ENCODE data around the gene CARD19.

Gene CARD19

DNA sequence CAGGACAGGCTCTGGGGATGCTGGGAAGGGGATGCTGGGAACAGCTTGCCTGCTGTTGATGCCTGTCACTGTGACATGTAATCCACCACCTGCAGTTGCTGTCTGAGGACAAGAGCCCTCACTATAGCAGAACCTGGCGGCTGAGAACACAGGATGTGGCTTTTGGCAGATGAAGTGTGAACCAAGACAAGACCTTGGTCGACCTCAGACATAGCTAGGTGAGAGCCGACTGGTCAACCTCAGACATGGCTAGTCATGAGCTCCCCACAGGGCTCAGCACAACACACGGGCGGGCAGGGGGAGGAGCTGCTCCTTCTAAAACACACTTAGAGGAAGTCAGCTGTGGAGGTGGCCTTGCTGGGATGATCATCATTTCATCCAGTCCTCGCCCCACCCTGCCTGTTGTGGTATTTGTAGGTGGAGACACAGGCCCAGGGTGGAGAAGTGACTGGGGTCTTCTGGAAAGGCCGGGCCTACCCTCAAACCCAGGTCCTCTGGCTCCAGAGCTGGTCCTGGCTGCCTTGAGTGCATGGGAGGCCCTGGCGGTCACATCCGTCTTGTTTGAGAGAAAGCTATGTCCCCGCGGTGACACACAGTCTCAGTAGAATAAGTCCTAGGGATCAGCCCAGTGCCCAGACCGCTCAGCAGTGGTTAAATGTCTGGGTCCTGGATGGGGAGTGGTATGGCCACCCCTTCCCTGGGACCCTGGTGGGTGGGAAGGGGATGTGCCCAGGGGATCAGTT, 31.5 kb upstream of the CARD19 start:
- DNase-seq, result no peak

DNA sequence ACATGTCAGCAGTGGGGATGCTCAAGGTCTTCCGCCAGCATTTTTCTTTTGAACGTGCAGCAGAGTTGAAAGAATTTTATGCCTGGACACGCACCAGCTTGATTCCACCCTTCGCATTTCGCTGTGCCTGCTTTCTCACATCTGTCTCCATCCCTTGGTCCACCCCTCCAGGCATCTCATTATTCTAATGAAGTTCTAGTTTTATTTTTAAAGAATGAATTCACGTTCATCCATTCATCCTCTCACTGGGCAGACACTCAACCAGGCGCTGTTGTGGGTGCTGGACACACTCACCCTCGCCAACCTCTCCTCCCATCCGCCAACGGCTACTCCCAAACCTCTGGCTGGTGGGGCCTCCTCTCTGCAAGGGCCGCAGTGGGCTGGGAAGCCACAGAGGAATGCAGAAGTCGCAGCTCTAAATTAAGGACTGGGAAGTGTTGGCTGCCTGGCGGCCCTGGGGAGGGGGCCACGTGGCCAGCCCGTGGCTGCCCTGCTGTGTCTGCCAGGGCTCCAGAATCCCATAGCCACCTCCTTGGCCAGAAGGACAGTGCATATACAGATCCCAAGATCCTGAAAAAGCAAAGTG, 30.8 kb upstream of the CARD19 start:
- DNase-seq, result no peak

DNA sequence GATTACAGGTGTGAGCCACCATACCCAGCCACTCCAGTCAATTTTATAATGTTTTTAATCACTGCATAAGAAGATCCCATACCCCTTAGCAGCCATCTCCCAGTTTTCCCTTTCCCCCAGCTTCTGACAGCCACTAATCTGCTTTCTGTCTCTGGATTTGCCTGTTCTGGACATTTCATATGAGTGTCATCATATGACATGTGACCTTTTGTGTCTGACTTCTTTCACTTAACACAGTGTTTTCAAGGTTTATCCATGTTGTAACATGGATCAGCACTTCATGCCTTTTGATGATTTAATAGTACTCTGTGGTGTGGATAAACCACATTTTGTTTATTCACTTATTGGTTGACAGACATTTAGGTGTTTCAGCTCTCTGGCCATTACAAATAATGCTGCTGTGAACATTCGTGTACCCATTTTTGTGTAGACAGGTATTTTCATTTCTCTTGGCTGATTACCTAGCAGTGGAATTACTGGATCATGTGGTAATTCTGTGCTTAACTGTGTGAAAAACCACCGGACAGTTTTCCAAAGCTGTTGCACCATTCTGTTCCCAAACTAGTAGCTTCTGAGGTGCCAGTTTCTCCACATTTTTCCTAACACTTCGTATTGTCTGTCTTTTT, 28.9 kb upstream of the CARD19 start:
- no peak for DNase-seq

DNA sequence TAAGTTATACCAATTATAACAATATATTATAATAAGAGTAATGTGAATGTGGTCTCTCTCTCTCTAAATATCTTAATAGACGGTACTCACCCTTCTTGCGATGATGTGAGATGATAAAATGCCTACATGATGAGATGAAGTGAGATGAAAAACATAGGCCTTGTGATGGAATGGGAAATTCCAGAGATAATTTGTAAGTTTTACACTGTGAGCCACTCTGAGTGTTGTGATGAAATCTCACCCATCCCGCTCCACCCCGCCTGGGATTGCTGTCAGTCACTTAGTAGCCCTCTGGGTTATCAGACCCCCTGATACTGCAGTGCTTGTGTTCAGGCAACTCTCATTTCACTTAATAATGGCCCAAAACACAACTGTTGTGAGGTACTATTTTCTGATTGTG, 27.1 kb upstream of the CARD19 start:
- DNase-seq, result no peak

DNA sequence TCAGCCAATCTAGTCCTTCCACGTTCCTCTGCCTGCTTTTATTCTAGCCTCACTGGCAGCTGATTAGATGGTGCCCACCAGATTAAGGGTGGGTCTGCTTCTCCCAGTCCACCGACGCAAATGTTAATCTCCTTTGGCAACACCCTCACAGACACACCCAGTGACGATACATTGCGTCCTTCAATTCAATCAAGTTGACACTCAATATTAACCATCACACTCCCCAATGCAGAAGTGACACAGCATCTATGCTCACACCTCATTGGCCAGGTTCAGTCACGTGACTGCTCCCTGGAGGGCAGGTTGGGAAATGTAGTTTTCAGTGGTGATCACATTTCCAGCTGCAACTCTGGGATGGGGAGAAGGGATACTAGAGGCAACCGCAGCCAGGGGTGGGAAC, 24.6 kb upstream of the CARD19 start:
- DNase-seq, result no peak

DNA sequence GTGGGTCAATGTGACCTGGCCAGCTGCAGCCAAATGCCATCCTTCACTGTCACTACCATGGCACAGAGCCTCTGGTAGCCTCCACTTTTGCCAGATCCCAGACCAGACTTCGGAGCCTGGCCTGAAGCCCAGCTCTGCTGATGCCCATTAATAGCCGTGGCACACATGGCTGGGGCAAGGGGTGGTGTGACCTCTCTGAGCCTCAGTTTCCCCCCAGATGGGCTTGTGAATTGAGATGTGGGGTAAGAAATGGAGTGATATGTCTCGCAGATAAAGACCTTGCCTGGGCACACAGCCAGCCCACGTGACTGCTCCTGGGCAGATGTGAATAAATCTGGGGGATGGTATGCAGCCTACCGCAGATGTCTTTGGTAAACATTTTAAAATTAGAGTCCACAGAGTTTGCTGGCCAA, 23.6 kb upstream of the CARD19 start:
- no peak for DNase-seq

DNA sequence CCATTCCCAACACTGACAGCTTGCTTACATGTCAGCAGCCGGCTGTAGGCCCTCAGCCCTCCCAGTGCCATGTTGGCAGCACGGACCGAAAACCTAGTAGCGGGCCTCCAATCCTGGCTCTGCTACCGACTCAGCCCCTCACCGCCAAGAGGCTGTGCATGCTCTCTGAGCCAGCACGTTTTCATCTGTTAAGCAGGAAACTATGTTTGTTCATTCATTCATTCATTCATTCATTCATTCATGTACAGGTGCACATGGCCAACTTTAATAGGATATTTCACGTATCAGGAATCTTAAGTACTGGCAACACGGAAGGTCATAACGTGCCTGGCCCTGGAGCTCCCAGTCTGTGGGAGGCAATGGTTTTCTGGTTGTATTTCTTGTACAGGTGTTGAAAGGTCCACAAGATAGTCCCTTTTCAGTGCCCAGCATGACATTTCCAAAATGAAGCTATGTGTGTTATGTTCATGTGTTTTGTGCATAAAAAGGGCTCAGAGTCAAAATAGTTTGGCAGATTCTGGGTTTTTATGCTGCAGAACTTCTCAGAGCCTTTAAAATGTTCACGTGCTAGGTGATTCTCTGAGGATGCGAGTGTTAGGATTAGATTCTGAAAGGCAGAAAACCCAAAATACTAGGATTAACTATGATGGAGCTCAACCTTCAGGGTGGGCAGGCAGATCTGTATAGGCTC, 19.8 kb upstream of the CARD19 start:
- DNase-seq, result no peak

DNA sequence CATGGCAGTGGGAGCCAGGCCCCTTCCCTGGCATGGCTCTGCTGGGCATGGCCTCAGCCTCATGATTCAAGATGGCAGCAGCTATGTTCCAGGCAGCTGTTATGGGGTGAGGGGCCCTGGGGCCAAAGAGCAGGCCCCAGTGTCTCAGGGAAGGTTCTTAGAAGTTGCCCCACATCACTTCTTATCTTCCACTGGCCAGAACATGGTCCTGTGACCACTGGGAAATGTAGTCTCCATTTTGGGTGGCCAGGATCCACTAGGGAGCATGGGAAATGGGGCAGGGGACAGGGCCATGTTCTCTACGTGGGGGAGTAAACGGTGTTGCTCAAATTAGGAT, 19.3 kb upstream of the CARD19 start:
- no peak for DNase-seq

DNA sequence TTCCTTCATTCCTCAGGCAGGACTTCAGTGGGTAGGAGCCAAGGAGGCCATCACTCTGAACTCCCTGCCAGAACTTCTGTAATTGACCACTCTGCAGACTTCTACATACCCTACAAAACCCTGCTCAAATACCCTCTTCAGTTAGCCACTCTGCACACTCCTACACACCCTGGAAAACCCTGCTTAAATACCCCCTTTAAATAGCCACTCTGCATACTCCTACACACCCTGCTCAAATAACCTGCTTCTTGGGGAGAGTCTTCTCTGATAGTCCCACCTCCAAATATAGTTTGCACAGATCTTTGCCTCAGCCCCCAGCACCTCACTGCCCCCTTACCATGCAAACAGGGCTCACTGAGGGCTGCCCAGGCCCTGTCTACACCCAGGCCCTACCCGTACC, 18.6 kb upstream of the CARD19 start:
- DNase-seq, result no peak

DNA sequence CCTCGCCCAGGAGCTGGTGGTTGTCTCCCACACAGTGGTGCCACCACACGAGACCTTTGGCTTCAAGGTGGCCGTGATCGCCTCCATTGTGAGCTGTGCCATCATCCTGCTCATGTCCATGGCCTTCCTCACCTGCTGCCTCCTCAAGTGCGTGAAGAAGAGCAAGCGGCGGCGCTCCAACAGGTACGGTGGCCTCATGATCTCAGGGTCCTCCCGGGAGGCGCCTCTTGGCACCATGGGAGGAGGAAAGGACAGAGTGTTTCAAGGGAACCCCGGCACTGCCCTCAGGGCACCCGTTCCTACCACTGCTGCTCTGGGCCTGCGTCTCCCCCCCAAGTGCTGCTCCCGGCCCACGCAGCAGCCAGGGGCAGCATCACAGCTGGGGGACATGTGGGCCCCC, 18.2 kb upstream of the CARD19 start:
- DNase-seq, result no peak

DNA sequence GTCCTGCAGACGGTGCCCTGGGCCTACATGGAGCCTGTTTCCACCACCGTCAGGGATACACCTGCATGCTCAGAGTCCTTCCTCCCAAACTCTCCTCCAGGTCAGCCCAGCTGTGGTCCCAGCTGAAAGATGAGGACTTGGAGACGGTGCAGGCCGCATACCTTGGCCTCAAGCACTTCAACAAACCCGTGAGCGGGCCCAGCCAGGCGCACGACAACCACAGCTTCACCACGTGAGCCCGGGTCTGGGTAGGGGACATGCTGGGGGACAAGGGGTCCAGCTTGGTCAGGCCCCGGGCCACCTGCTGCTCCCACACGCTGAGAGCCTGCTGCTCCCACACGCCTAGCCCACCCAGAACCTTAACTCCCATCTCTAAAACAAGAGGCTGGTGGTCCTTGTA, 16.6 kb upstream of the CARD19 start:
- no peak for DNase-seq

DNA sequence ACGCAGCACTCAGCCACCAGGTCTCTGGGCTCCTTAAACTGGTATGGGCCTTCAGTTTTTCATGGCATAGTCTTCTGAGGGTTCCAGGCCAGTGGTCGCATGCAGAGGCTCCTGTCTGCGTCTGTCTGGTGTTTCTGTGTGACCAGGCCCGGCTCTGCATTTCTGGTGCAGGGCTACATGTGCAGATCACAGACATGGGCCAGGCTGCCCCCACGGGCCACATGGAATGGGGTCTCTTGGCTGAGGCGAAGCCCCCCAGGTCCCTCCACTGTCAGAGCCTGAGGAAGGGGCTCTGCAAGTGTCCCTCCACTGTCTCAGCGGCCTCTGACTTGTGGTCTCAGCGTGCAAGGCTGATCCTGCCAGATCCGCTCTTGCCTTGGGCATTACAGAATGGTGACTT, 15.6 kb upstream of the CARD19 start:
- no peak for DNase-seq

DNA sequence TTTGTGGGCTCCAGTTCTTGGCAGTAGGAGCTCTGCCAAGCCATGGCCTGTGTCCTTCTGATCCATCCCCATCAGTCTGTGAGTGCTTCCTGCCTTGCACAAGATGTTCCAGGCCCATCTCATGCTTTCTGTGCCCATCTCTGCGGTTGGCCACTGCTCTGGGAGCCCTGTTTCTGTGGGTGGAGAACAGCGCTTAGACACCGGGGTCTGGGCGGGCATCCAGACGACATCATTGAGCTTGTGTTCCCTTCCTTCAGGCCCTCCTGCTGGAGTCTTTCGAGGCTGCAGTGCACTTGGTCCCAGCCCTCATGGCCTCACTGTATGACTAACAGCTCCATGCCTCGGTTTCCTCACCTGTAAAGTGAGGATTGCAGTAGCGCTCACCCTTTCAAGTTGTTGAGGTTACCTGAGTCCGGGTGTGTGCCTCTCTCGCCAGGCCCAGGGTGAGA, 14.9 kb upstream of the CARD19 start:
- no peak for DNase-seq

DNA sequence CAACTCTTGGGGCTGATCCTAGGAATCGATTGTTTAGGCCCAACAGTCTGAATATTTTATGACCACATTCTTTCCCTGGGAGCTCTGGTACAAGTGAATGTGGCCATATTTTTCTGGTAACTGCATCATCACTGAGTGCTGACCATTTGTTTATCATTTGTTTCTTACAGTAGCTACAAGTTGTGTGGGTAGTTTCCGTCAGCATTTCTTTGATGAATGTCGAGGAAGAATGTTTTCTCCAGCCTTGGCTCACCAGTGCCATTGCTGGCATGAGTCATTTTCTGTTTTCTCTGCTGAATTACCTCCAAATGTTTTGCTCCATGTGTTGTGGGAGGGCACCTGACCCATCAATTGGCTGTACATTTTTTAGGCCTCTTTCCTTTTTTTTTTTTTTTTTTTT, 14.1 kb upstream of the CARD19 start:
- no peak for DNase-seq

DNA sequence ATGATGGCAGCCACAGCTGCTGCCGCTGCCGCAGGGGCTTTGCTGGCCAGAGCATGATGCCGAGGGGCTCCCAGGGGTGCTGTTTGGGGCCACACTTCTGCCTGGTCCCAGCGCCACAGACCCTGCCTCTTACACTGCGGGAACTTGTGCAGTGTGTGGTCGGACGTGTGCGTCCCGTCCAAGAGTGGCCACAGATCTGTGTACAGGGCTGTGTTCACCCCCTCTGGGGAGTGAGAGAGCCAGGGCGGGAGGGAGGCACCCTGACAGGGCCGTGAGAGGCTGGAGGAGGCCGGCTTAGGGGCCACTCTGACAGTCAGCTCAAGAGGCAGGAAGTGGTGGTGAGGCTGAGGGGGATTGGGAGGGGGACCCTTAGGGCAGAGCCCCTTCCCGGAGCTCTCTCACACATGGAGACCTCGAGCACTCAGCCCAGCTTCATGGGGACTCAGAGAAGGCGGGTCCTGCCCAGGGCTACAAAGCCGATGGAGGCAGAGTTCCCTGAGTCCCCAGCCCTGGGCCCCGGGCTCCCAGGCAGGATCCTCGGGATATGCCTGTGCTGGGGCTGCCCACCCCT, 13.1 kb upstream of the CARD19 start:
- DNase-seq, result no peak

DNA sequence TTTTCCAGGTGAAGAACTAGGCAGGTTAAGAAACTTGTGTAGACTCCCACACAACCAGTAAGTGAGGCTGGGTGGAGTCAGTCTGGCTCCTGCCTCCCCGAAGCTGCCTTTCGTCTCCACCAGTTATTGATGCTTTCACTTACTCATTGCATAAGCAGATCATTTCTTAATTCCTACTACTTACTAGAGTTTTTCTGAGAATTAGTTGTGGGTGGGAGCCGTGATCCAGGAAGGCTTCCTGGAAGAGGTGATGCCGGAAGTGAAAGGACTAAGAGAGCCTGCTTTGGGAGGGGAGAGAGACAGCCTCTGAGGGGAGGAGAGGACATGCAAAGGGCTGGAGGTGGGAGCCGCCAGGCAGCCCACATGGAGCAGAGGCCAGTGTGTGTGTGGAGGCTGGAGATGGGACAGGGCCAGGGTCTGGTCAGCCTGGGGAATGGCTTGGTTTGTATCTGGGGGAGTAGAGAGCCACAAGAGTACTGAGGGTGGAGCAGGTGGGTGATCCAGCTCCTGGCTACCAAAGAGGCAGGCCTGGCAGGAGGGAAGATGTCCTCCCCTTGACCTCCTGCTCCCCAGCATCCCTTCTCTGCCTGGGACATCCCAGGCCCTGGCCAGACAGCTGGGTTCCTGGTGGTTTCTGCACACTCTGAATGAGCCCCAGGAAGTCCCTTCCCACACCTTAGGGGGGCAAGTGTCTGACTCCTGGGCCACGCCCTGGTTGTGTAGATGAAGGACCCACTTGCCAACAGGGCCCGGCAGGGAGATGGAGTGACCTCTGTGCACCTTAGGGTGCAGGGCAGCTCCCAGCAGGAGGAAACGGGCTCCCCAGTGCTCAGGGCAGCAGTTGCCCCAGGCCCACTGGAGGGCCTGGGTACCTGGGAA, 12.2 kb upstream of the CARD19 start:
- no peak for DNase-seq

DNA sequence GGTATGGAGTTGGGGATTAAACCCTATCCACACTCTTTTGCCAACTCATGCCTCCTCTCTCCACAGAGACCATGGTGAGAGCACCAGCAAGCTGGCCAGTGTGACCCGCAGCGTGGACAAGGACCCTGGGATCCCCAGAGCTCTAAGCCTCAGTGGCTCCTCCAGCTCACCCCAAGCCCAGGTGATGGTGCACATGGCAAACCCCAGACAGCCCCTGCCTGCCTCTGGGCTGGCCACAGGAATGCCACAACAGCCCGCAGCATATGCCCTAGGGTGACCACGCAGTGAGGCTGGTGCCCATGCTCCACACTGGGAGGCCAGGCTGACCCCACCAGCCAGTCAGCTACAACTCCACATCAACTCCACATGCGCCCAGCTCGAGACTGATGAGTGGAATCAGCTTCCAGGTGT, 11.5 kb upstream of the CARD19 start:
- no peak for DNase-seq

DNA sequence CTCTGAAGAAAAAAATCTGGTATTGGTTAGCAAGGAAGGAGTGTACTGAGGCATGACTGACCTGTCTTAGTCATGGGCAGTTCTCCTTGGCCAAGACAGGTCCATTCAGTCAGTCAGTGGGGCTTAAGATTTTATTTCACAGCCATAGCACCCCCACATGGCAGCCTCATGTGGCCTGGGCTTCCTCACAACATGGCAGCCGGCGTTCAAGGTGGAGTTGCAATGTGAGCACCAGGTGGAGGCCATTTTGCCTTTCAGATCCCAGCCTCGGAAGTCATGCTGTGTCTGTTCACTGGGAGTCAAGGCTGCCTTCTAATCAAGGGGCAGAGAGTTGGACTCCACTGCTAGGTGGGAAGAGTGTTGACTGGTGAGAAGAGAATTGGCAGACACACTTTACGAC, 10.3 kb upstream of the CARD19 start:
- DNase-seq, result no peak

DNA sequence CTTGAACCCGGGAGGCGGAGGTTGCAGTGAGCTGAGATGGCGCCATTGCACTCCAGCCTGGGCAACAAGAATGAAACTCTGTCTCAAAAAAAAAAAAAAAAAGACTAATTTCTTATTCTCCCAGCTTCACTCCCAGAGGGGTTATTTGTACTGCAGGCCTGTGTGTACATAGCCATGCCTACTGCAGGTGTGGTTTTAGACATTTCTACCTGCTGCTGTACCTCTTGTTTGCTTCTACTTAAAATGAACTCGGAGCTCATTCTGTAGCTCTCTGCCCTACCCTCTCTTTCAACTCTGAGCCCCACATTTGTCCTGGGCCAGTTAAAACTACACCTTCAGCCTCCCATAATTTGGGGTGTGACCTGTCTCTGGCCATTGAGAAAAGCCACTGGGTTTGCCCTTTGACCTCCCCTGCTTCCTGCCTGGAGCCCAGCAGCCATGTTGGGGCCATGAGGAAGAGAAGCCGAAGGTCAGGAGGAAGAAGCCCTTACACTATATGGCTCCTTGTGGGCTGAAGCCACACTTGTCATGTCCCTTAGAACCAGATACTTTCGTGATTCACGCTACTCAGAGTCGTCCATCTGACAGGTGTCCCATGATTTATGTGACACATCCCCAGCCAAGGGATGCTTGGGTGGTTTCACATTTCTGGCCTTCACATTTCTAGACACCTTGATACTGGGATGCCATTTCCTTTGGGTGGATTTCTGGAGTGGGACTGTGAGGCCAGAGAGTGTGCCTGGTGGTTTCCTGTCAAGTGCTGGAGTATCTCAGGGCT, 9.4 kb upstream of the CARD19 start:
- no peak for DNase-seq

DNA sequence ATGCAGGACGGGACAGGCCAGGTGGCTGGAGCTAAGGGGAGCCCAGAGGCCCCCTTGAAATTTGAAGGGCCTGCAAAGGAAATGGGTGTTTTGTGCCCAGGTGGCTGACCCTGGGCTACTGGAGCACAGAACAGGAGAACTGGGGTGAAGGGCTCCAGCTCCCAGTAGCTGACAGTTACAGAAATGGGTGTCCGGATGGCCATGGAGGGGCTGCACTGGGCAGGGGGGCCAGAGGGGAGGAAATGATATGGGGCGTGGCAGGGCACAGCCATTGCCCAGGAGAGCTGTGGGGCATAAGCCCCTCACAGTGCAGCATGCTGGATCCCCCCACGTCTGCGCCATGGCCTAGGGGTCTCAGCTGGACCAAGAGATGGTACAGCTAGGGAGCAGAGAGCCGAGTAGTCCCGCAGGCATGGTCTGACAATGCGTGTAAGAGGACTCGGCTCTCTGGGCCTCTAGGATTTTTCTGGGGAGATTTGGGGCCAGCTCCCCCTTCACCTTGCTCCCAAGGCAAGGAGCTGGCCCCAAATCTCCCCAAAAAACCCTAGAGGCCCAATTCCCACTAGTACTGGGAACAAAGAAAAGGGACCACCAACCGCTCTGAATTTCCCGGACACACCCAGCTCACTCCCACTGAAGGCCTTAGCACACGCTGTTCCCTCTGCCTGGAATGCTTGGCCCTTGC, 7.9 kb upstream of the CARD19 start:
- DNase-seq, result no peak

DNA sequence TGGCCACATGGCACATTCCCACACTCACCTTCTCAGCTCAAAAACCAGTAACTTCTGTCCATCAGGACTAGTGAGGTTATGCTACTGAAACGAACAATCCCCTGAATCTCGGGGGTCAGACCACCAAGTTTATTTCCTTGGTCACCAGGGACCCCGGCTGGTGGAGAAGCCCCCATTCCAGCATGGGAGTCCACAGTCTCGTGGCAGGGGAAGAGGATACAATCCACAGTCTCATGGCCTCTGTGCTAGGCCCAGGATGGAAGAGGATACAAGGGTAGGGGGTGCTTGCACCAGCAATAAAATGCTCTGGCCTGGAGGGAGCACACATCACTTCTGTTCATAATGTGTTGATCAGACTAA, 7.4 kb upstream of the CARD19 start:
- no peak for DNase-seq
